HG02759 (cell line): ENCODE measurements around the gene PCDH1.

Experiments
- ATAC-seq: cut with Tn5 transposase; IDR thresholded peaks from one replicate; pipeline ENCODE4 v1.9.1; 2021; ENCODE audit warnings: mild to moderate bottlenecking, moderate library complexity; ENCODE audit not compliant: unreplicated experiment

The PCDH1 gene

DNA sequence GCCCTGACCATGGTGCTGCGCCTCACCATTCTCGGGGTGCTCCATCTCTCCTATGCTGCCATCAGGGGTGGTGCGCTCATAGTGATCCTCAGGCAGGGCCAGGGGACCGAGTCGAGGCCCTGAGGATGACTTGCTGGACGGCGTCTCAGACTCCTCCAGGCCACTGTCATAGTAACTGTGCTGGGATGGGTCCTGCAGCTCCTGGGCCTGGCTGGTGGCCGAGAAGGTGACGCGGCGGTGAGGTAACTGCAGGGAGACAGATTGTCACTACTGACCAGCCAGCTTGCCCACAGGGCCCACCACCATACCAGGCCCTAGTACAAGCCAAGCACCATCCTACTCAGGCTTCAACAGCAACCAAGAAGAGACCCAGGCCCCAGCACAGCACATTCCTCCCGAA, 21.0 kb downstream of the PCDH1 start:
- ATAC-seq: no peak

DNA sequence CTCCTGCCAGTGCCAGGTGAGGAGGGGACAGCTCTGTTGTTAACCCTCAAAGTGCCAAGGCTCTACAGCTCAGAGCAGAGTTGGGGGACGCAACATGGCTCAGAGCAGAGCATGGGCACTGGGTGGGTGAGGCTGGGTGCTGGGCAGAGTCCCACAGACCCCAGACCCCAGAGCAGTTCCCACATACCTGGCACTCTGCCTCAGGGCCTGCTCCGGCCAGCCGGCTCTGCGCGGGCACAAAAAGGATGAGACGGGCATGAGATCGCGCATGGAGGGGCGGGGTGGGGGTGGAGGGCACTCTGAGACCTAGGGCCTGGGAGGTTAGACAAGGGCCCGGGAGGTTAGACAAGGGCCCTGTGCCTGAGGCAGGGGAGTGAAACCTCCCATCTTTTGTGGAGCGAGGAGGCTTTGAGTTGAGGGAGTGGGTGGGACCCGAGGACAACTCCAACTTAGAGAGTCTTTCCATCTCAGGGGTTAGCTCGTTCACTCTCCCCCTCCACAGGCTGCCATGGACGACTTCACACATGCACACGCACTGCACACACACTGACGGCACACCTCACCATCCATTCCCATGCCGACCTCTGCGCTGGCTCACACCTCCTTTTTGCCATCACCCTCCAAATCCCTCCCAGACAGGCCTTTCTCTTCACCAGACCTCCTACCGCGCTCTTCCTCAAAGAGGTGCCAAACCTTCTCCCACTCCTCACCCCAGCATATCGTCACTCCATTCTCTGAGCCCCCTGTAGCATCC, 22.0 kb downstream of the PCDH1 start:
- no peak for ATAC-seq

DNA sequence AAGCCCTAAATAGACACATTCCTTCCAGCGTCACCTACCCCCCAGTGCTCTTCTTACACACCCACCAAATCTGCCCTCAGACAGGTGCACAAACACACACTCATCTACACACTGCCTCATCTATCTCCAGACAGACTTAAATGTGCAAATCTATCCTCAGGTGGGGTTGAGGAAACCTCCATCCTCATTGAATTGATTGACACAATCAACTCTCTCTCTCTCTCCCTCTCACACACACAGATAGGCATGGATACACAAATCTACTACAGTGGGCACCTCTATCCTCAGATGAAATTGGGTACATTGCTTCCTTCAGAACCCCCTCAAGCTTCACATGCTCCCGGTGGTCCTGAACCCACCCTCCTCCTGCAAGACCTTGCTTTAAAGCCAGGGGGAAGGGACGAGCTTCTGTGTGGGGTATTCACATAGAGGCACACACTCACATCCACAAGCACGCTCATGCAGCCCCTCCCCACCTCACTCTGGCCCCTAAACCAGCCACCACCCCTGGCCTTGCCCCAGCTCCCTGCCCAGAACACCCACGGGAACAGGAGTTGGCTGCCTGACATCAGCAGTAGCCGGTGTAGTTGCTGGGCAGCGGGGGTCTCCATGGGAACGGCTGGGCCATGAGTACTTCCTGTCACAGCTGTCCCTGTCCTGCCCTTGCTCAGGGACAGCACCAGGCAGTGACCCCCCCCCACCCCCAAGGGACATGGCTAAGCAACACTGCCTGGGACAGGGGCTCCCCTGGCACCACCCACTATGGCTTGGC, 22.8 kb downstream of the PCDH1 start:
- ATAC-seq: no peak

DNA sequence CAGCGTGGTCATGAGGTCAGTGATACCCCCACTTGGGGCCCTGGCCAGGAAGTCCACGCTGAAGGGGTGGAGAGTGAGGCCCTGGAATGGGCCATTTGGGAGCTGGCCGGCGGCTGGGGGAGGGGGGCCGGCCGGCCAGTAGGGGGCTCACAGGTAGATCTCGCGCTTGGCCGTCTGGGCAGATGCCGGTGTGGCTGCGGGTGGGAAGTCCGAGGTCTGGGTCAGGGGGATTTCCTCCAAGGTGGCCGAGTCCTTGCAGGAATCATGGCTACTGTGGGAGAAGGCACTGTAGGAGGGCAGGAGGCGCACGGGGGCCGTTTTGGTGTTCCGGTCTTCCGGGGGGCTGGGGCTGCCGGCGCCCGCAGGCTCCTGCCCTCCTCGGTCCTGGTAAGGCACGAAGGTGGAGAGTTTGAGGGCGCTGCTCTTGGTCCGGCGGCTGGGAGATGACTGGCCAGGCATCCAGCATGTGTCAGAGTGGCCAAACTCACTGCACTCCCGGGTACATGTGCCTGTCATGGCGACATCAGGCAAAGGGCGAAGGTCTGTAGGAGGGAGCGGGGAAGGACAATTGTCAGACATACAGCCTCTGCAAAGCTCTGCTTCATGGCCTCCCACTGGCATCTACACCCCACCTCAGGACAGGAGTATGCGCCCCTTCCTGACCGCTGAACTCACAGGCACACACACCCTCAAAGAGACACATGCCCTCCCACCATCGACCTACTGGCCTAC, 24.1 kb downstream of the PCDH1 start:
- ATAC-seq: no peak

DNA sequence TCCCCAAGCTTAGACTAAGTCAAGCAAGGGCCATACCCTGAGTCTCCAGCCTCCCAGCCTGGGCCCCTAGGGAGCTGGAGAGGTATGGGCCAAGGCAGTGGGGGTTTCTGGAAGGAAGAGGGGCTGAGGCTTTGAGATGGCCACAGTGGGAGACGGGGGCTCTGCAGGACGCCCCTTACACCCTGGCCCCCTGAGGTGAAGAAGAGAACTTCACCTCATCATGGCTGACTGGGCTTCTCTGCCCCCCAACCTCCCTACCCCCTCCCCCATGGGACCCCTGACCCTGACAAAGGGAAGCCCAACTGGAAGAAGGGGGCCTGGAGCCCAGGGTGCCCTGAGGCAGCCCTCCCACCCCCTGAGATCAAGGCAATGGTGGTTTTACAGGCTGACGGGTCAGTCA, 25.8 kb downstream of the PCDH1 start:
- no peak for ATAC-seq

GRCh38 chr5:141851195-141851874, 26.9 kb downstream of the PCDH1 start:
- no peak for ATAC-seq

DNA sequence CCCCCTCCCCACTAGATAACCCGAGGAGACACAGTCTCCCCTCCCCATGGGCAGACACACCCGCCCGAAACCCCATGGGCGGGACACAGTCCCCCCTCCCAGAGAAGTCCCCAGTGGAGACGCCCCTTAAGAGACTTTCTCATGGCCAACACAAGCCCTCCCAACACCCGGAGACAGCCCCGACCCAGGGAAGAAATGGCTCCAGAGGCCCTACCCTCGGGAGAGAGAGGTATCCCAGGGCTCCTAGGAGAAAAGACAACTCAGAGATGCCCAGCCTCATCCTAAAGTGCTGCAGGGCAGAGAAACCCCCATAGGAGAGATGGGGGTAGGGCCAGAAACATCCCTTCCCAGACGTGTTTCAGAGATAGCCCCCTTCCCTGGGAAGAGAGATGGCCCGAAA, 27.4 kb downstream of the PCDH1 start:
- ATAC-seq: no peak

GRCh38 chr5:141850244-141850768, 27.9 kb downstream of the PCDH1 start:
- ATAC-seq: peak; percentile 5

GRCh38 chr5:141849415-141850243, 28.6 kb downstream of the PCDH1 start:
- peak; percentile 73 for ATAC-seq

GRCh38 chr5:141848744-141849414, 29.3 kb downstream of the PCDH1 start:
- peak; percentile 31 for ATAC-seq

- ATAC-seq: no peak
Observed at GRCh38 chr5:141846031-141846430, 32.2 kb downstream of the PCDH1 start.

- no peak for ATAC-seq
Observed at GRCh38 chr5:141845371-141845851, 32.8 kb downstream of the PCDH1 start.

DNA sequence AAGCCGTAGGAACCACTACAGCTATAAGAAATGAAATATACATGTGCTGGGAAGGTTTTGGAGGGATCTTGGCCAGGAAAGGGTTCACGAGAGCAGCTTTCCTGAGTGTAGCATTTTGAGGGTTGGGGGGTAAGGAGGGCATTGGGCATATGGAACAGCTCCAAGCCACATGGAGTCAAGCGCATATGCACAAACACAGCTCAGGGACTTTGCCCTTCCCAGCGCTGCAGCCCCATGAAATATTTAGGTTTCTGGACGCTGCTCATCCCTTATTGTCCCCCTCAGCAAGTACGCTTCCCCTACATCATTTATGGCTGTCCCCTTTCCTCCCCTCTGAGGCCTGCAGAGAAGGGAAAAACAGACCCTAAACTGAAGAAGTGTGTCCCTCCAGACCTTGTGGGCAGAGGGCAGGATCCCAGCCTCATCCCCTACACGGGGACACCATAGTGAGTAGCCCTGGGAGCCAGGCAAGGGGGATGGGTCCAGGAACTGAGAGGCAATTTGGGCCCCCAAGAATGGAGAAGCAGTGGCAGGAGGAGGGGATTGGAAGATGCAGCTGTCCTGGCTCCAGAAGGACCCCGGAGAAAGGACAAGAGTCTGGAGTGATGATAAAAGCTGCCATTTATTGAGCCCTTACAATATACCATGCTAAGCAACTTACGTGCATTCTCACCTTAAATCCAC, 33.7 kb downstream of the PCDH1 start:
- no peak for ATAC-seq

DNA sequence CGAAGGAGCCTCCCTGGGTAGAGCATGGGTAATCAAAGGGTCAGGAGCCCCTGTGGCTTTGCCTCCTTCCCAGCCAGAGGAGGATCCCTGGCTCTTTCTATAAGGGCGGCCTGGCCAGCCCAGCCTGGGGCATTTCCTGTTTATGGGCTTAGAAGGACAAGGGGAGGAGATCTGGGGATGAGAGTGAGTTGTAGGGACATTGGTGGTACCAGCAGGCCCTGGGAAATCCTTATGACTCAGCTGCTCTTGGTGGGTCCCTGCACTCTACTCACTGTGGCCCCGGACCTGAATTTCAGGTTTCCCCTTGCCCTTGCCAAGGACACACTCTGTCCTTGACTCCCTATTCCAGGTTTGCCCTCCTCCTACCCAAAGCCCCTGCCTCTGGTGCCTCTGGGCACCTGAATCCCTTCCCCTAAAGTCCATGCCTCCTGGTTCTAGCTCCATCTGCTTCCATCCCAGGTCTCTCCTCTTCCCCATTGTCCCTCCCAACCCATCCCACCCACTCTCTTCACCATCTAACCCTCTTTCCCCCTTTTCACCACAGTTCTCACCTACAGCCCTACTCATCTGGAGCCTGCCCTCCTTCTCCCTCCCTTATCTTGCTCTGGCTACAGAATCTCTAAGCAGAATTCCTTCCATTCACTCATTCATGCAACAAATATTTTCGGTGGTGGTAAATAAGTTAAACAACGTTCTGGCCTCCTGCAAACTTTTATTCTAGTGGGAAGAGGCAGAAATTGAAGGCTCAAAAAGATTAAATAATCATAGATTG, 34.9 kb downstream of the PCDH1 start:
- no peak for ATAC-seq

DNA sequence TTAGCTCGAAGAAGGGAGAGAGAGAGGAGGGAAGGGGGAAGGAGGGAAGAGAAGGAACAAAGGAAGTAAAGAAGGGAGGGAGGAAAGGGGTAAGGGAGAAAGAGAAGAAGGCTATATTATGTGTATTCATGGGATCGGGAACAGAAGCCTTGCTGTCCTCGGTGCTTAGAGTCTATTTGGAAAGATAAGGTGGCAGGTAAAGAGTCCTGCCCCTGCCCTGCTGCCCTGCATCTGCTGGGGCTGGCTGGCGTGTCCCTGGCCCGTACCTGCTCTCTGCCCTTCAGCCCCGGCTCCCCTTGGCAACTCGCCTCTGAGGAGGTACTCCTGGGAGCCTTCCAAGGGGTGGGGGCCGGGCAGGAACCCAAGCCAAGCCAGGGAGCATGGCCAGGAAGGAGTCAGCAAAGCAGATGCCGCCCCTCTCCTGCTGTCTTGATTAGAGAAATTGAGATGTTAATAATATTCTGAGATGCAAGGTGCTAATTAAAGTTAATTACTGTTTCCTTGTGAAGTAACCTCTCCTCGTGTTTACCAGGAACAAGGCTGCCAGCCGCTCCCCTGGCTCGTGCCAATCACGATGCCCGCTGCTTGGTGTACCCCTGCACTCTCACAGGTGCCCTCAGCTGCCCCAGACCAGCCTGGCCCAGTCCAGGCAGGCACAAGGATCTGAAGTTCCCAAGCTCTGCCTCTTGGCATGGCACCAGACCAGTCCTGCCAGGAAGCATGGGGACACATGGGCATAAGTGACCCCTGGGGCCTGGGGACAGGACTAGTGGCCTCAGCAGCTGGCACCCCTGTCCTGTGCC, 36.6 kb downstream of the PCDH1 start:
- ATAC-seq: no peak

- ATAC-seq: no peak
Observed at GRCh38 chr5:141840826-141841360, 37.3 kb downstream of the PCDH1 start.

DNA sequence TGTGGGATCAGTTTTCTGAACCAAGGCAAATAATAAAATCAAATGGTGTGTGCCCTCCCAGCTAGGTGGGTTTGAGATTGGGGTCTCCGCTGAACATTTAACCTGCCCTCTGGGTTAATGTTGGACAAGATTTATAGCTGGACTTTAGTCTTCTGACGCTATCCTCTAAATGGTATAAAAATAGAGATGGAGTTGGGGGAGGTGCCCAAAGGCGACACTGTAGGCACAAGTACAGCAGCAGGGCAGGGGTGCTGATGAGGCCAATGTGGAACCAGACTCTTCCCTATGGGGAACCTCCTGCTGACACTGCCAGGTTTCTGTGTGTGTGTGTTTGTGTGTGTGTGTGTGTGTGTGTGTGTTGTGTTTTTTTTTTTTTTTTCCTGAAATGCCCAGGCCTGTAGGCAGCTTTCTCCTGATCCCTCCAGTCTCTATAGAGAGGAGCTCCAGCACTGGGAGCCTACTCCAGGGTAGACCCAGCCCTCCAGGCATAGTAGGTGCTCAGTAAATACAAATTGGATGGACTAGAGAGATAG, 37.9 kb downstream of the PCDH1 start:
- no peak for ATAC-seq
